H9 (cell line): ENCODE results near the gene PXDN. TPM values are rescaled to one million over a fixed set of nuclear protein-coding genes. Genes with fewer than 3 reads are reported as not detected.

Experiments
- DNase-seq: peaks from one replicate; pipeline ENCODE4 v3.0.0-alpha.2; 2017
- H2AFZ ChIP-seq: one replicate; pipeline ENCODE4 v1.6.1; 2013; ENCODE audit warnings: mild to moderate bottlenecking, low read length, control low read depth, moderate library complexity
- H2AK5ac ChIP-seq: 2 replicates; pipeline ENCODE4 v1.6.1; 2013; ENCODE audit warnings: low read length, control low read depth, mixed read lengths; ENCODE audit not compliant: insufficient read length
- H2BK120ac ChIP-seq: one replicate; pipeline ENCODE4 v1.6.1; 2013; ENCODE audit warnings: low read depth, mild to moderate bottlenecking, low read length, control low read depth, inconsistent platforms; ENCODE audit not compliant: poor library complexity, severe bottlenecking
- H2BK12ac ChIP-seq: 2 replicates; pipeline ENCODE4 v1.6.1; 2013; ENCODE audit warnings: low read length, control low read depth, mixed read lengths, low read depth; ENCODE audit not compliant: insufficient read length
- H2BK15ac ChIP-seq: 2 replicates; pipeline ENCODE4 v1.6.1; 2013; ENCODE audit warnings: low read depth, low read length, control low read depth
- H2BK20ac ChIP-seq: one replicate; pipeline ENCODE4 v1.6.1; 2013; ENCODE audit warnings: low read depth, mild to moderate bottlenecking, low read length, control low read depth, inconsistent platforms; ENCODE audit not compliant: poor library complexity, severe bottlenecking
- H2BK5ac ChIP-seq: 2 replicates; pipeline ENCODE4 v1.6.1; 2013; ENCODE audit warnings: low read length, control low read depth, mixed read lengths; ENCODE audit not compliant: insufficient read length
- H3K14ac ChIP-seq: 2 replicates; pipeline ENCODE4 v1.6.1; 2013; ENCODE audit warnings: low read length, control low read depth; ENCODE audit not compliant: insufficient read depth
- H3K18ac ChIP-seq: 2 replicates; pipeline ENCODE4 v1.6.1; 2013; ENCODE audit warnings: low read depth, mild to moderate bottlenecking, mixed read lengths, low read length, control low read depth; ENCODE audit not compliant: insufficient read length
- H3K23ac ChIP-seq: 2 replicates; pipeline ENCODE4 v1.6.1; 2013; ENCODE audit warnings: low read length, control low read depth, mixed read lengths, low read depth; ENCODE audit not compliant: insufficient read length
- H3K23me2 ChIP-seq: 2 replicates; pipeline ENCODE4 v1.6.1; 2013; ENCODE audit warnings: low read depth, mild to moderate bottlenecking, mixed read lengths, low read length, control low read depth; ENCODE audit not compliant: insufficient read length, poor library complexity, severe bottlenecking
- H3K27ac ChIP-seq: 2 replicates; pipeline ENCODE4 v1.5.1; 2013; ENCODE audit warnings: low read length, control low read depth, mixed read lengths, low read depth; ENCODE audit not compliant: insufficient read length
- H3K27me3 ChIP-seq: 2 replicates; pipeline ENCODE4 v1.6.1; 2013; ENCODE audit warnings: low read length, control low read depth, inconsistent platforms; ENCODE audit not compliant: insufficient read depth
- H3K4ac ChIP-seq: 2 replicates; pipeline ENCODE4 v1.6.1; 2013; ENCODE audit warnings: low read depth, mild to moderate bottlenecking, control low read depth, inconsistent platforms, low read length, moderate library complexity
- H3K4me1 ChIP-seq: 2 replicates; pipeline ENCODE4 v1.6.1; 2013; ENCODE audit warnings: low read length, control low read depth, inconsistent platforms; ENCODE audit not compliant: insufficient read depth
- H3K4me2 ChIP-seq: 2 replicates; pipeline ENCODE4 v1.6.1; 2013; ENCODE audit warnings: low read length, control low read depth, mixed read lengths; ENCODE audit not compliant: insufficient read length, insufficient read depth
- H3K56ac ChIP-seq: 2 replicates; pipeline ENCODE4 v1.6.1; 2013; ENCODE audit warnings: low read depth, mild to moderate bottlenecking, mixed read lengths, low read length, control low read depth; ENCODE audit not compliant: insufficient read length
- H3K79me1 ChIP-seq: 2 replicates; pipeline ENCODE4 v1.6.1; 2013; ENCODE audit warnings: low read depth, mild to moderate bottlenecking, moderate library complexity, low read length, control low read depth, inconsistent platforms; ENCODE audit not compliant: insufficient read depth, poor library complexity, severe bottlenecking
- H3K79me2 ChIP-seq: 2 replicates; pipeline ENCODE4 v1.6.1; 2013; ENCODE audit warnings: low read length, control low read depth, inconsistent platforms; ENCODE audit not compliant: insufficient read depth
- H3K9ac ChIP-seq: 2 replicates; pipeline ENCODE4 v1.6.1; 2013; ENCODE audit warnings: low read length, control low read depth, mixed read lengths; ENCODE audit not compliant: insufficient read length; ENCODE audit errors: extremely low read depth
- H3K9me3 ChIP-seq: one replicate; pipeline ENCODE4 v1.6.1; 2013; ENCODE audit warnings: low read depth, low read length, inconsistent platforms; ENCODE audit not compliant: control insufficient read depth
- H3T11ph ChIP-seq: one replicate; pipeline ENCODE4 v1.6.1; 2013; ENCODE audit warnings: mild to moderate bottlenecking, low read length, control low read depth, inconsistent platforms
- H4K20me1 ChIP-seq: one replicate; pipeline ENCODE4 v1.6.1; 2013; ENCODE audit not compliant: control insufficient read depth, insufficient read length, insufficient read depth
- H4K5ac ChIP-seq: 2 replicates; pipeline ENCODE4 v1.6.1; 2013; ENCODE audit warnings: low read depth, mild to moderate bottlenecking, mixed read lengths, low read length, control low read depth; ENCODE audit not compliant: insufficient read length
- H4K8ac ChIP-seq: replicated peaks from 2 replicates; pipeline ENCODE4 v1.6.1; 2013; ENCODE audit warnings: low read length, control low read depth, mixed read lengths, low read depth; ENCODE audit not compliant: insufficient read length
- H4K91ac ChIP-seq: 2 replicates; pipeline ENCODE4 v1.6.1; 2013; ENCODE audit warnings: low read depth, mild to moderate bottlenecking, moderate library complexity, mixed read lengths, low read length, control low read depth; ENCODE audit not compliant: insufficient read length
- H3K27ac Mint-ChIP-seq, 3 experiments: 2 replicates in 2 of 3; 3 replicates in 1 of 3; pipeline ENCODE4 v1.8.0; 2020 to 2021; ENCODE audit warnings: mixed read lengths in 3 of 3, mild to moderate bottlenecking in 1 of 3, moderate library complexity in 1 of 3
- H3K27me3 Mint-ChIP-seq: 2 replicates; pipeline ENCODE4 v1.8.0; 2021; ENCODE audit warnings: low read depth, mild to moderate bottlenecking, moderate library complexity, mixed read lengths
- H3K36me3 Mint-ChIP-seq, 3 experiments: 2 replicates in 2 of 3; 3 replicates in 1 of 3; pipeline ENCODE4 v1.8.0; 2020 to 2021; ENCODE audit warnings: low read depth in 3 of 3, mixed read lengths in 3 of 3; ENCODE audit not compliant: insufficient read depth in 1 of 3
- H3K4me1 Mint-ChIP-seq, 2 experiments: 2 replicates each; pipeline ENCODE4 v1.8.0; 2020; ENCODE audit warnings: mixed read lengths in 2 of 2
- H3K4me3 Mint-ChIP-seq, 2 experiments: 2 replicates in 1 of 2; 3 replicates in 1 of 2; pipeline ENCODE4 v1.8.0; 2020 to 2021; ENCODE audit warnings: mild to moderate bottlenecking in 2 of 2, mixed read lengths in 2 of 2, moderate library complexity in 1 of 2
- H3K9me3 Mint-ChIP-seq, 2 experiments: 2 replicates in 1 of 2; 3 replicates in 1 of 2; pipeline ENCODE4 v1.8.0; 2020; ENCODE audit warnings: mild to moderate bottlenecking in 2 of 2, mixed read lengths in 2 of 2, moderate library complexity in 1 of 2
- WGBS: extraction: QIAGEN DNeasy Blood & Tissue Kit; methylation state at CpG from one replicate; pipeline ENCODE4 v1.1.7; 2013; ENCODE audit warnings: missing lambda C conversion rate, low lambda C conversion rate, mixed read lengths; ENCODE audit not compliant: insufficient read length; ENCODE audit errors: extremely low coverage; 5-methylcytosine and 5-hydroxymethylcytosine counted together
- total RNA-seq: library from RNA; stranded (reverse); gene quantifications from 2 replicates; pipeline ENCODE4 v1.2.1, GENCODE V29; 2021
- TF ChIP-seq, protein P1 (sequence below): fragments of 200-600 bp; sonication (generic); conservative IDR thresholded peaks from 3 replicates; pipeline ENCODE4 v1.8.0; 2021; ENCODE audit warnings: antibody characterized with exemption, mild to moderate bottlenecking

PXDN gene
- total RNA-seq, 1 experiment from 2014 or later = 146 TPM

DNA sequence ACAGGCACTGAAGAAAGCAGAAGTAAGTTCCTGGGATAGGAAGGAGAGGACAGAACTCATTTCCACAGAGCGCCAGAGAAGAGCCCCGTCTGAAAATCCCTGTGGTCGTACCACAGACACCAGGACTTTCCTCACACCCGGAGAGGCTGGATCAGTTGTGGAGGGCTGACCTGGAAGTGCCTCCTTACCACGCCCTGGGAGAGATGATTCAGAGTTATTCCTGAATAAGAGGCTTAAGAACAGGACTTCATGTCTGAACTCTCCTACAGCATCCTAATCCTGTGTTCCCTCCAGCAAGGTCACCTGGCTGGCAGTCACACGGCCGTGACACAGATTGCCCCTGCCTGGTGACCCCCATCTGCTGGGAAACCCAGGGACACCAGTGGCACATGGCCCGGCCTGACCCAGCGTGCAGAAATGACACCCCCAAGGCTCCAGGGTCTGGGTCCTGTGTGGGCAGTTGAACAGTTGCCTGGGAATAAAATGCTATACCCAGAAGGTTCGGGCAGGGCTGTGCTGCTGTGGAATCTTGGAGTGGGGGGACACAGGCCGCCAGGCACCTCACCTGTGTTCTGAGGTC lies 105.9 kb downstream of the PXDN start:
- no CpG with 5 or more reads among the region's 11 CpGs for WGBS
- no peaks in the 10 kb centered on the region for H3K79me1 ChIP-seq
- peaks cover 20 to 72% (median 54%) of the 10 kb centered on the region in 3 experiments for H3K36me3 Mint-ChIP-seq

More for the DNA sequence above, 105.9 kb downstream of the PXDN start:
- Histone ChIP-seq H4K5ac (no peak overlapping the region), H2BK20ac (no peak overlapping the region), H3K9ac (no peak overlapping the region), H3K14ac (no peak overlapping the region), H3K79me2 (no peaks in the 10 kb centered on the region), H3K27me3 (no peaks in the 10 kb centered on the region), H3K27ac (no peak overlapping the region), H3K56ac (no peak overlapping the region), H4K91ac (no peak overlapping the region), H3T11ph (no peak overlapping the region), H3K4me2 (no peak overlapping the region), H4K8ac (no peak overlapping the region), H2BK15ac (no peak overlapping the region), H3K9me3 (no peaks in the 10 kb centered on the region), H3K23ac (no peak overlapping the region), H2BK120ac (no peak overlapping the region), H2AK5ac (no peak overlapping the region), H3K4ac (no peak overlapping the region), H3K18ac (no peak overlapping the region), H3K23me2 (no peaks in the 10 kb centered on the region), H2BK5ac (no peak overlapping the region), H3K4me1 (no peaks in the 10 kb centered on the region), H2BK12ac (no peak overlapping the region), H4K20me1 (no peaks in the 10 kb centered on the region), H2AFZ (no peak overlapping the region)
- Mint-ChIP-seq H3K27ac (peak overlapping the region in 1 of 3 experiments; percentile 88; a peak in 1 of 7 replicates), H3K27me3 (no peaks in the 10 kb centered on the region), H3K4me3 (no peak overlapping the region), H3K9me3 (no peaks in the 10 kb centered on the region), H3K4me1 (peaks cover 19 to 20% of the 10 kb centered on the region in 2 experiments)
- DNase-seq = no peak
- TF ChIP-seq, protein P1, sequence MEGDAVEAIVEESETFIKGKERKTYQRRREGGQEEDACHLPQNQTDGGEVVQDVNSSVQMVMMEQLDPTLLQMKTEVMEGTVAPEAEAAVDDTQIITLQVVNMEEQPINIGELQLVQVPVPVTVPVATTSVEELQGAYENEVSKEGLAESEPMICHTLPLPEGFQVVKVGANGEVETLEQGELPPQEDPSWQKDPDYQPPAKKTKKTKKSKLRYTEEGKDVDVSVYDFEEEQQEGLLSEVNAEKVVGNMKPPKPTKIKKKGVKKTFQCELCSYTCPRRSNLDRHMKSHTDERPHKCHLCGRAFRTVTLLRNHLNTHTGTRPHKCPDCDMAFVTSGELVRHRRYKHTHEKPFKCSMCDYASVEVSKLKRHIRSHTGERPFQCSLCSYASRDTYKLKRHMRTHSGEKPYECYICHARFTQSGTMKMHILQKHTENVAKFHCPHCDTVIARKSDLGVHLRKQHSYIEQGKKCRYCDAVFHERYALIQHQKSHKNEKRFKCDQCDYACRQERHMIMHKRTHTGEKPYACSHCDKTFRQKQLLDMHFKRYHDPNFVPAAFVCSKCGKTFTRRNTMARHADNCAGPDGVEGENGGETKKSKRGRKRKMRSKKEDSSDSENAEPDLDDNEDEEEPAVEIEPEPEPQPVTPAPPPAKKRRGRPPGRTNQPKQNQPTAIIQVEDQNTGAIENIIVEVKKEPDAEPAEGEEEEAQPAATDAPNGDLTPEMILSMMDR = no peak
